Neural cell (in vitro differentiated cells): ENCODE results near the gene RPP14. TPM values are rescaled to one million over a fixed set of nuclear protein-coding genes. Genes with fewer than 3 reads are reported as not detected.

Source experiments
- H2AFZ ChIP-seq: fragments of 200-600, 300-800 bp; sonication (generic), shearing (Covaris generic); 2 replicates; pipeline ENCODE4 v1.6.0; 2014; ENCODE audit warnings: low read depth, mild to moderate bottlenecking, antibody characterized with exemption, low read length, moderate library complexity
- H3F3A ChIP-seq: fragments of 200-600 bp; shearing (Covaris generic); 2 replicates; pipeline ENCODE4 v1.6.1; 2016; ENCODE audit warnings: mild to moderate bottlenecking, moderate library complexity, mixed read lengths, antibody characterized with exemption, low read length; ENCODE audit not compliant: insufficient read depth, poor library complexity, severe bottlenecking
- H3K27ac ChIP-seq: fragments of 200-600, 300-800 bp; sonication (generic), shearing (Covaris generic); 2 replicates; pipeline ENCODE4 v1.5.1; 2014; ENCODE audit warnings: mild to moderate bottlenecking, low read length, moderate library complexity
- H3K27me3 ChIP-seq: fragments of 300-800, 200-600 bp; sonication (generic), shearing (Covaris generic); 2 replicates; pipeline ENCODE4 v1.6.0; 2014; ENCODE audit warnings: mild to moderate bottlenecking, low read depth, low read length, moderate library complexity; ENCODE audit not compliant: insufficient read depth
- H3K36me3 ChIP-seq: fragments of 300-800, 200-600 bp; sonication (generic), shearing (Covaris generic); 2 replicates; pipeline ENCODE4 v1.5.1; 2014; ENCODE audit warnings: mild to moderate bottlenecking, antibody characterized with exemption, low read length, moderate library complexity; ENCODE audit not compliant: insufficient read depth
- H3K4me2 ChIP-seq: fragments of 300-800, 200-600 bp; sonication (generic), shearing (Covaris generic); 2 replicates; pipeline ENCODE4 v1.6.0; 2014; ENCODE audit warnings: mild to moderate bottlenecking, low read length
- H3K4me3 ChIP-seq: fragments of 300-800, 200-600 bp; sonication (generic), shearing (Covaris generic); 2 replicates; pipeline ENCODE4 v1.5.1; 2014; ENCODE audit warnings: mild to moderate bottlenecking, low read length, moderate library complexity
- H3K79me2 ChIP-seq: fragments of 200-600 bp; shearing (Covaris generic); replicated peaks from 2 replicates; pipeline ENCODE4 v1.6.0; 2014; ENCODE audit warnings: mild to moderate bottlenecking, low read length, moderate library complexity; ENCODE audit not compliant: insufficient read depth
- H3K9ac ChIP-seq: fragments of 300-800, 200-600 bp; sonication (generic), shearing (Covaris generic); 2 replicates; pipeline ENCODE4 v1.6.1; 2016; ENCODE audit warnings: mild to moderate bottlenecking, low read length, mixed read lengths
- H3K9me2 ChIP-seq: fragments of 200-600 bp; shearing (Covaris generic); 2 replicates; pipeline ENCODE4 v1.6.1; 2016; ENCODE audit warnings: mild to moderate bottlenecking, low read length, mixed read lengths; ENCODE audit not compliant: insufficient read depth
- H3K9me3 ChIP-seq: fragments of 200-600, 300-800 bp; sonication (generic), shearing (Covaris generic); 2 replicates; pipeline ENCODE4 v1.6.1; 2016; ENCODE audit warnings: mild to moderate bottlenecking, mixed run types, low read length, moderate library complexity, mixed read lengths
- H4K20me1 ChIP-seq: fragments of 200-600 bp; shearing (Covaris generic); 2 replicates; pipeline ENCODE4 v1.6.1; 2016; ENCODE audit warnings: mild to moderate bottlenecking, mixed run types; ENCODE audit not compliant: insufficient read depth
- EP300 ChIP-seq: fragments of 450-650 bp; conservative IDR thresholded peaks from 2 replicates; pipeline ENCODE4 v1.6.1; 2014; ENCODE audit warnings: antibody characterized with exemption, mild to moderate bottlenecking, moderate library complexity; ENCODE audit not compliant: poor library complexity, severe bottlenecking
- EZH2 ChIP-seq: fragments of 200-600, 300-800 bp; shearing (Covaris generic), sonication (generic); IDR thresholded peaks from 2 replicates; pipeline ENCODE4 v1.6.1; 2014; ENCODE audit warnings: antibody characterized with exemption, low read length, borderline replicate concordance, mild to moderate bottlenecking; ENCODE audit not compliant: insufficient read depth, poor library complexity, severe bottlenecking
- MXI1 ChIP-seq: fragments of 450-650 bp; conservative IDR thresholded peaks from 2 replicates; pipeline ENCODE4 v1.6.1; 2014; ENCODE audit warnings: antibody characterized with exemption, mild to moderate bottlenecking; ENCODE audit not compliant: poor library complexity, severe bottlenecking
- POLR2AphosphoS5 ChIP-seq: IDR thresholded peaks from 2 replicates; pipeline ENCODE4 v1.6.1; 2012
- RAD21 ChIP-seq: fragments of 450-650 bp; conservative IDR thresholded peaks from 2 replicates; pipeline ENCODE4 v1.6.1; 2014; ENCODE audit warnings: antibody characterized with exemption, mild to moderate bottlenecking, moderate library complexity
- SMC3 ChIP-seq: fragments of 450-650 bp; conservative IDR thresholded peaks from 2 replicates; pipeline ENCODE4 v1.6.1; 2014; ENCODE audit warnings: antibody characterized with exemption, mild to moderate bottlenecking, moderate library complexity; ENCODE audit not compliant: poor library complexity
- TAF1 ChIP-seq: IDR thresholded peaks from 2 replicates; pipeline ENCODE4 v1.6.1; 2012; ENCODE audit warnings: low read depth
- polyA plus RNA-seq: library from polyadenylated mRNA; depleted of rRNA; stranded (reverse); fragments of >200 nt; gene quantifications from 2 replicates; pipeline ENCODE4 v1.2.3, GENCODE V29; 2014
- TF ChIP-seq, protein P1 (sequence below): fragments of 450-650 bp; IDR thresholded peaks from 2 replicates; pipeline ENCODE4 v1.5.1; 2014; ENCODE audit warnings: antibody characterized with exemption, mild to moderate bottlenecking, moderate library complexity; ENCODE audit not compliant: poor library complexity, severe bottlenecking
- TF ChIP-seq, protein P2 (sequence below): IDR thresholded peaks from 2 replicates; pipeline ENCODE4 v1.6.1; 2012; ENCODE audit warnings: borderline replicate concordance

Gene RPP14
- polyA plus RNA-seq, 1 donor from 2014 or later = 13.0 TPM

DNA sequence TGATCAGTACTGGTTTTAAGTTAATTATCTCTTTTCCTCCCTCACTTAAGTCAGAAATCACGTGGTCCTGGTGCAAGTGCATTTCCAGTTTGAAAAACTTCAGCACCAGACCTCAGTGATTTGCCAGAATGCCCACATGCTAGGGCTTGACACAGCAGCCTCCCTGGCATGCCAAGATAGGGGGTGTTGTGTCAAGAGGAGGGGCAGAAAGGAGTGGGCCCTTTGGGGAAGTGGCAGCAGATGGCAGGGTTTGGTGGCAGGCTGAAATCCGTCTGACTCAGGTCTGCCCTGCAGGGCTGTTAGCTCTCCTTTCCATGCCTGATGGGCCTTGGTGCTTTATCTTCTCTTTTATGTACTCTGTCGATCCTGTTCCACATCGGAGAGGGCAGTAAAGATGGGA lies 50.0 kb downstream of the RPP14 start:
- Histone ChIP-seq H3K27ac (no peak overlapping the region), H3K4me2 (no peak overlapping the region), H3K36me3 (no peaks in the 10 kb centered on the region), H2AFZ (no peak overlapping the region), H3K4me3 (no peak overlapping the region), H3K9me3 (no peaks in the 10 kb centered on the region), H3K27me3 (no peaks in the 10 kb centered on the region), H3K9ac (no peak overlapping the region), H3K79me2 (no peaks in the 10 kb centered on the region), H3F3A (no peaks in the 10 kb centered on the region), H3K9me2 (no peaks in the 10 kb centered on the region), H4K20me1 (no peaks in the 10 kb centered on the region)
- TF ChIP-seq POLR2AphosphoS5 (no peak), MXI1 (no peak), EP300 (no peak), EZH2 (no peak), TAF1 (no peak), SMC3 (no peak), RAD21 (no peak)
- TF ChIP-seq, protein P1, sequence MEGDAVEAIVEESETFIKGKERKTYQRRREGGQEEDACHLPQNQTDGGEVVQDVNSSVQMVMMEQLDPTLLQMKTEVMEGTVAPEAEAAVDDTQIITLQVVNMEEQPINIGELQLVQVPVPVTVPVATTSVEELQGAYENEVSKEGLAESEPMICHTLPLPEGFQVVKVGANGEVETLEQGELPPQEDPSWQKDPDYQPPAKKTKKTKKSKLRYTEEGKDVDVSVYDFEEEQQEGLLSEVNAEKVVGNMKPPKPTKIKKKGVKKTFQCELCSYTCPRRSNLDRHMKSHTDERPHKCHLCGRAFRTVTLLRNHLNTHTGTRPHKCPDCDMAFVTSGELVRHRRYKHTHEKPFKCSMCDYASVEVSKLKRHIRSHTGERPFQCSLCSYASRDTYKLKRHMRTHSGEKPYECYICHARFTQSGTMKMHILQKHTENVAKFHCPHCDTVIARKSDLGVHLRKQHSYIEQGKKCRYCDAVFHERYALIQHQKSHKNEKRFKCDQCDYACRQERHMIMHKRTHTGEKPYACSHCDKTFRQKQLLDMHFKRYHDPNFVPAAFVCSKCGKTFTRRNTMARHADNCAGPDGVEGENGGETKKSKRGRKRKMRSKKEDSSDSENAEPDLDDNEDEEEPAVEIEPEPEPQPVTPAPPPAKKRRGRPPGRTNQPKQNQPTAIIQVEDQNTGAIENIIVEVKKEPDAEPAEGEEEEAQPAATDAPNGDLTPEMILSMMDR = no peak
- TF ChIP-seq, protein P2, sequence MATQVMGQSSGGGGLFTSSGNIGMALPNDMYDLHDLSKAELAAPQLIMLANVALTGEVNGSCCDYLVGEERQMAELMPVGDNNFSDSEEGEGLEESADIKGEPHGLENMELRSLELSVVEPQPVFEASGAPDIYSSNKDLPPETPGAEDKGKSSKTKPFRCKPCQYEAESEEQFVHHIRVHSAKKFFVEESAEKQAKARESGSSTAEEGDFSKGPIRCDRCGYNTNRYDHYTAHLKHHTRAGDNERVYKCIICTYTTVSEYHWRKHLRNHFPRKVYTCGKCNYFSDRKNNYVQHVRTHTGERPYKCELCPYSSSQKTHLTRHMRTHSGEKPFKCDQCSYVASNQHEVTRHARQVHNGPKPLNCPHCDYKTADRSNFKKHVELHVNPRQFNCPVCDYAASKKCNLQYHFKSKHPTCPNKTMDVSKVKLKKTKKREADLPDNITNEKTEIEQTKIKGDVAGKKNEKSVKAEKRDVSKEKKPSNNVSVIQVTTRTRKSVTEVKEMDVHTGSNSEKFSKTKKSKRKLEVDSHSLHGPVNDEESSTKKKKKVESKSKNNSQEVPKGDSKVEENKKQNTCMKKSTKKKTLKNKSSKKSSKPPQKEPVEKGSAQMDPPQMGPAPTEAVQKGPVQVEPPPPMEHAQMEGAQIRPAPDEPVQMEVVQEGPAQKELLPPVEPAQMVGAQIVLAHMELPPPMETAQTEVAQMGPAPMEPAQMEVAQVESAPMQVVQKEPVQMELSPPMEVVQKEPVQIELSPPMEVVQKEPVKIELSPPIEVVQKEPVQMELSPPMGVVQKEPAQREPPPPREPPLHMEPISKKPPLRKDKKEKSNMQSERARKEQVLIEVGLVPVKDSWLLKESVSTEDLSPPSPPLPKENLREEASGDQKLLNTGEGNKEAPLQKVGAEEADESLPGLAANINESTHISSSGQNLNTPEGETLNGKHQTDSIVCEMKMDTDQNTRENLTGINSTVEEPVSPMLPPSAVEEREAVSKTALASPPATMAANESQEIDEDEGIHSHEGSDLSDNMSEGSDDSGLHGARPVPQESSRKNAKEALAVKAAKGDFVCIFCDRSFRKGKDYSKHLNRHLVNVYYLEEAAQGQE = no peak

DNA sequence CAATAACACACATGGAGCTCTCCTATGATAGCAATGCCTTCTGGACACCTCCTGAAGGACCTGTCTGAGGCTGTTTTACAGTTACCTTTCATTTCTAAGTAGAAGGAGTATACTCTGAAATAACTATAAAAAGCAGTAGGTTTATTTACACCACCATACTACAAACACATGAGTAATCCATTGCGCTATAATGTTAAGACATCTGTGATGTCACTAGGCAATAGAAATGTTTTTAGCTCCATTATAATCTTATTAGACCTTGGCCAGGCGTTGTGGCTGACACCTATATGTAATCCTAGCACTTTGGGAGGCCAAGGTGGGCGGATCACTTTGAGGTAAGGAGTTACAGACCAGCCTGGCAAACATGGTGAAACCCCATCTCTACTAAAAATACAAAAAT lies 51.4 kb downstream of the RPP14 start:
- Histone ChIP-seq H3K9me3 (no peaks in the 10 kb centered on the region), H3K36me3 (no peaks in the 10 kb centered on the region), H3K27me3 (no peaks in the 10 kb centered on the region), H3K27ac (no peak overlapping the region), H3K4me2 (no peak overlapping the region), H4K20me1 (no peaks in the 10 kb centered on the region), H3K4me3 (no peak overlapping the region), H3K9ac (no peak overlapping the region), H3F3A (no peaks in the 10 kb centered on the region), H2AFZ (no peak overlapping the region), H3K9me2 (no peaks in the 10 kb centered on the region), H3K79me2 (no peaks in the 10 kb centered on the region)
- TF ChIP-seq EZH2 (no peak), MXI1 (no peak), SMC3 (no peak), EP300 (no peak), POLR2AphosphoS5 (no peak), RAD21 (no peak), TAF1 (no peak)
- TF ChIP-seq, protein P2 = no peak
- TF ChIP-seq, protein P1 = no peak
